MCF 10A (cell line): ENCODE measurements around the gene OR10H4. TPM values are rescaled to one million over a fixed set of nuclear protein-coding genes. Genes with fewer than 3 reads are reported as not detected.
"Not testable (repeated sequence)": the region's sequence is repeated elsewhere in the genome, so short reads cannot be mapped to it uniquely, and the experiment has no call there.

Experiments used
- BruUV-seq: library from RNA; stranded (reverse); fragments of 400-500 nt; replicated peaks from 2 replicates; lab custom pipeline; 2021; lab: Mats Ljungman, UMichigan
- CTCF ChIA-PET: fragments of 300-600 bp; sonication (Branson Sonifier 250); formaldehyde crosslinking; extraction: SDS; loops from one replicate; lab custom pipeline; 2021; ENCODE audit warnings: antibody characterized with exemption, inconsistent platforms; lab: Yijun Ruan, JAX
- POLR2A ChIA-PET: fragments of 300-600, 350-650 bp; sonication (Branson Sonifier 250); formaldehyde crosslinking; extraction: SDS; loops from one replicate; lab custom pipeline; 2020; ENCODE audit warnings: antibody characterized with exemption, inconsistent platforms; lab: Yijun Ruan, JAX
- DNase-seq: peaks from one replicate; pipeline ENCODE4 v3.0.0-alpha.2; 2018; ENCODE audit not compliant: unreplicated experiment
- H3K27ac Mint-ChIP-seq: one replicate; pipeline ENCODE4 v1.8.0; 2022; ENCODE audit warnings: mild to moderate bottlenecking, low read depth, mixed read lengths; ENCODE audit not compliant: unreplicated experiment
- H3K27me3 Mint-ChIP-seq: one replicate; pipeline ENCODE4 v1.8.0; 2022; ENCODE audit warnings: mixed read lengths; ENCODE audit not compliant: insufficient read depth, unreplicated experiment
- H3K36me3 Mint-ChIP-seq: one replicate; pipeline ENCODE4 v1.8.0; 2022; ENCODE audit warnings: mild to moderate bottlenecking, moderate library complexity, mixed read lengths; ENCODE audit not compliant: insufficient read depth, unreplicated experiment
- H3K4me1 Mint-ChIP-seq: one replicate; pipeline ENCODE4 v1.8.0; 2022; ENCODE audit warnings: mixed read lengths; ENCODE audit not compliant: insufficient read depth, unreplicated experiment
- H3K4me3 Mint-ChIP-seq: one replicate; pipeline ENCODE4 v1.8.0; 2022; ENCODE audit warnings: mild to moderate bottlenecking, moderate library complexity, mixed read lengths; ENCODE audit not compliant: unreplicated experiment
- H3K9me3 Mint-ChIP-seq: one replicate; pipeline ENCODE4 v1.8.0; 2022; ENCODE audit warnings: mixed read lengths; ENCODE audit not compliant: unreplicated experiment
- CTCF ChIP-seq: fragments of 200-600 bp; IDR thresholded peaks from one replicate; pipeline ENCODE4 v1.8.0; 2022; ENCODE audit warnings: antibody characterized with exemption, mild to moderate bottlenecking; ENCODE audit not compliant: unreplicated experiment
- intact Hi-C: fragments of 100-400 bp; cut with micrococcal nuclease; formaldehyde crosslinking; loops from 2 replicates; pipeline ENCODE4 v1.14.1; 2022
- total RNA-seq: library from RNA; stranded (reverse); gene quantifications from 2 replicates; pipeline ENCODE4 v1.2.3, GENCODE V29; 2022

The OR10H4 gene
- total RNA-seq, 1 experiment from 2014 or later = not detected

- Mint-ChIP-seq H3K27me3 (no peaks in the 10 kb centered on the region), H3K9me3 (peaks cover 27% of the 10 kb centered on the region), H3K4me3 (no peak overlapping the region), H3K4me1 (no peaks in the 10 kb centered on the region), H3K27ac (no peak overlapping the region), H3K36me3 (no peaks in the 10 kb centered on the region)
- CTCF ChIA-PET = no interaction called here
- DNase-seq = no peak
- TF ChIP-seq CTCF = no peak
- intact Hi-C loops = no loop called here
- no TSS peak for BruUV-seq
- POLR2A ChIA-PET = no interaction called here
These were observed 46.6 kb upstream of the OR10H4 start for GRCh38 chr19:15902254-15902653.

GRCh38 chr19:15902898-15903297 lies 45.9 kb upstream of the OR10H4 start:
- POLR2A ChIA-PET, H3K27me3 Mint-ChIP-seq, H3K4me3 Mint-ChIP-seq, BruUV-seq, DNase-seq, CTCF ChIA-PET, H3K4me1 Mint-ChIP-seq, intact Hi-C loops, H3K36me3 Mint-ChIP-seq, H3K27ac Mint-ChIP-seq: not testable (repeated sequence)
- peaks cover 26% of the 10 kb centered on the region for H3K9me3 Mint-ChIP-seq

GRCh38 chr19:15905026-15905425 lies 43.8 kb upstream of the OR10H4 start:
- intact Hi-C loops = no loop called here
- no peaks in the 10 kb centered on the region for H3K4me1 Mint-ChIP-seq

GRCh38 chr19:15911599-15912235 lies 37.1 kb upstream of the OR10H4 start:
- no TSS peak for BruUV-seq
- DNase-seq = no peak
- Mint-ChIP-seq H3K4me1 (no peaks in the 10 kb centered on the region), H3K36me3 (peaks cover 8% of the 10 kb centered on the region), H3K27me3 (no peaks in the 10 kb centered on the region), H3K9me3 (no peaks in the 10 kb centered on the region), H3K27ac (no peak overlapping the region), H3K4me3 (no peak overlapping the region)
- intact Hi-C loops = no loop called here
- CTCF ChIA-PET = no interaction called here
- POLR2A ChIA-PET = no interaction called here
- TF ChIP-seq CTCF = no peak

More at GRCh38 chr19:15905026-15905425, 43.8 kb upstream of the OR10H4 start:
- Mint-ChIP-seq H3K9me3 (peaks cover 22% of the 10 kb centered on the region), H3K36me3 (no peaks in the 10 kb centered on the region), H3K27ac (no peak overlapping the region), H3K27me3 (no peaks in the 10 kb centered on the region), H3K4me3 (no peak overlapping the region)
- DNase-seq = no peak
- no peak for TF ChIP-seq CTCF
- BruUV-seq = no TSS peak
- ChIA-PET POLR2A (interaction anchor here (0.8 kb wide), 1 partner anchor 11 kb away, joined by 3 read pairs; no protein-coding TSS in a partner anchor), CTCF (no interaction called here)
